Measurements from ENCODE around the gene BBOX1. TPM values are rescaled to one million over a fixed set of nuclear protein-coding genes. Genes with fewer than 3 reads are reported as not detected.
"Not testable (repeated sequence)": the region's sequence is repeated elsewhere in the genome, so short reads cannot be mapped to it uniquely, and the experiment has no call there.

The BBOX1 gene
- total RNA-seq, 4 donors from 2014 or later: 0.22 to 0.84 TPM; not detected in 2

DNA sequence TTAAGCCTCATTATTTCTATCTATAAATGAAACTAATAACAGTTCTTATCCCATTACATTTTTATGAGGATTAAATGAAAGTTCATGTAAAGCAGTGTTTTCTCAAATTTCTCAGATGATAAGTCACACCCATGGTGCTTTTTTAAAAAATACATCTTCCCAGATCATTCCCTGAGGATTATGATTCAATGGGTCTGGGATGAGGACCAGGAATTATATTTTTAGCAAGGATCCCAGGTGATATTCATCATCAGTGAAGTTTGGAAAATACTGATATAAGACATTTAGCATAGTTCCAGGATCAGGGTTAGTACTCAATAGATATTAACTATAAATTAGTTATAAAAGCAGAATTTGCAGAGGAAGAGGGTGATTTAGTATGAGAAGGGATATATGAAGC is 89.1 kb downstream of the BBOX1 start:
- Histone ChIP-seq H3K9me3 (peaks cover 0 to 2% (median 0%) of the 10 kb centered on the region in 4 donors), H3K4me3 (no peak overlapping the region), H3K27me3 (no peaks in the 10 kb centered on the region), H3K36me3 (no peaks in the 10 kb centered on the region), H3K27ac (no peak overlapping the region), H3K4me1 (no peaks in the 10 kb centered on the region)
- no peak for DNase-seq (ENCODE audit: low spot score in 2 of 2)
- TF ChIP-seq, protein P1, sequence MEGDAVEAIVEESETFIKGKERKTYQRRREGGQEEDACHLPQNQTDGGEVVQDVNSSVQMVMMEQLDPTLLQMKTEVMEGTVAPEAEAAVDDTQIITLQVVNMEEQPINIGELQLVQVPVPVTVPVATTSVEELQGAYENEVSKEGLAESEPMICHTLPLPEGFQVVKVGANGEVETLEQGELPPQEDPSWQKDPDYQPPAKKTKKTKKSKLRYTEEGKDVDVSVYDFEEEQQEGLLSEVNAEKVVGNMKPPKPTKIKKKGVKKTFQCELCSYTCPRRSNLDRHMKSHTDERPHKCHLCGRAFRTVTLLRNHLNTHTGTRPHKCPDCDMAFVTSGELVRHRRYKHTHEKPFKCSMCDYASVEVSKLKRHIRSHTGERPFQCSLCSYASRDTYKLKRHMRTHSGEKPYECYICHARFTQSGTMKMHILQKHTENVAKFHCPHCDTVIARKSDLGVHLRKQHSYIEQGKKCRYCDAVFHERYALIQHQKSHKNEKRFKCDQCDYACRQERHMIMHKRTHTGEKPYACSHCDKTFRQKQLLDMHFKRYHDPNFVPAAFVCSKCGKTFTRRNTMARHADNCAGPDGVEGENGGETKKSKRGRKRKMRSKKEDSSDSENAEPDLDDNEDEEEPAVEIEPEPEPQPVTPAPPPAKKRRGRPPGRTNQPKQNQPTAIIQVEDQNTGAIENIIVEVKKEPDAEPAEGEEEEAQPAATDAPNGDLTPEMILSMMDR (IDR thresholded peaks at IDR 0.05): no peak
- no peak for TF ChIP-seq POLR2A (IDR thresholded peaks at IDR 0.05)
- TF ChIP-seq EP300 (IDR thresholded peaks at IDR 0.05): no peak

DNA sequence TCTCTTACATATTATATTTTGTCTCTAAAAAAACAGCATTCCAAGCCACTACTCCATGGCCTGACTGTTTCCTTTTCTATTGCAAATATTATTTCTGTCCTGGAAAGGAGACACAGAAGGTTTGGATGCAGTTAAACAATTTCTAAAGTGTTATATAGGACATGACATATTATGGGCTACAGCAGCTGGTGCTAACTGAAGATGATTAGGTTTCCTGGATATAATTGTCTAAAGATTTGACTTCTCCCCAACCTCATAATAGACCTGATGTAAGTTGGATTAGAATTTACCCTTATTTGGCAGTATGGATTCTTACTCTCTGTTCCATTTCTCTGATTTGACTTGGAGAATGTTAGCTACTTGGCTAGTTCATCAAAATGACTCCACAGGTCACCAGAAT is 90.2 kb downstream of the BBOX1 start:
- Histone ChIP-seq H3K9me3 (peaks cover 0 to 11% (median 2%) of the 10 kb centered on the region in 4 donors), H3K4me1 (no peaks in the 10 kb centered on the region), H3K36me3 (no peaks in the 10 kb centered on the region), H3K4me3 (no peak overlapping the region), H3K27me3 (no peaks in the 10 kb centered on the region), H3K27ac (no peak overlapping the region)
- no peak for TF ChIP-seq EP300 (IDR thresholded peaks at IDR 0.05)
- no peak for TF ChIP-seq POLR2A (IDR thresholded peaks at IDR 0.05)
- TF ChIP-seq, protein P1 (IDR thresholded peaks at IDR 0.05): no peak
- no peak for DNase-seq (ENCODE audit: low spot score in 2 of 2)

DNA sequence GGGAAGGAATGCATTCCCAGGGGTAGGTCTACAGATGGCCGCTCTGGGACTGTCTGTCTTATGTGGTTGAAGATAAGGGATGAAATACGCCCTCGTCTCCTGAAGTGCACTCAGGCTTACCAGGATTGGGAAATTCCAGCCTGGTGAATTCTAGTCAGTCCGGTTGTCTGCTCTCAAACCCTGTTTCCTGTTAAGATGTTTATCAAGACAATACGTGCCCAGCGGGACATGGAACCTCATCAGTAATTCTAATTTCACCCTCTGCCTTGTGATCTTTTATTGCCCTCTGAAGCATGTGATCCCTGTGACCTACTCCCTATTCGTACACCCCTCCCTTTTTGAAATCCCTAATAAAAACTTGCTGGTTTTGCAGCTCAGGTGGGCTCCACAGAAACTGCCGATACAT is 95.3 kb downstream of the BBOX1 start:
- H3K9me3 ChIP-seq: peaks cover 0 to 21% (median 3%) of the 10 kb centered on the region in 4 donors
- H3K27ac ChIP-seq: not testable (repeated sequence)
- WGBS, 2 donors: 69 to 79% methylated on average over 8 of the region's 8 CpGs

DNA sequence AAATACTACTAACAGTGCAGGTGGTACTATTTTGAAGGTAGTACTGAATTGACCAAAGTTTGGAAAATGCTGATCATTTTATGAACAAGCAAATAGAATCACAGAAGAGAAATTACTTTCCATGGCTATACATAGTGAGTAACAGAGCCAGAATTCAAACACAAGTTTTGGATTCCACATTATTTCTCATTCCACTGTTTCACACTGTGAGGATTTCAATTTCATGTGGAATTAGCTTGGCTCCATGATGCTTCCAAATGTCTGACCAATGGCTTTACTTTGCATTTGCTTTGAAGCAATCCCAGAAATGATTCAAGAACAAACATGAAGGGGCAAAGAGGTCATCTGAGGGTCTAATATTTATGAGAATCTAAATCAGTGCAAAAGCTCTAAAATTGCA is 98.1 kb downstream of the BBOX1 start:
- Histone ChIP-seq H3K9me3 (peaks cover 0 to 35% (median 6%) of the 10 kb centered on the region in 4 donors), H3K36me3 (no peaks in the 10 kb centered on the region), H3K4me1 (no peaks in the 10 kb centered on the region), H3K27me3 (no peaks in the 10 kb centered on the region), H3K27ac (no peak overlapping the region), H3K4me3 (no peak overlapping the region)
- DNase-seq (ENCODE audit: low spot score in 2 of 2): no peak
- TF ChIP-seq EP300 (IDR thresholded peaks at IDR 0.05) (no peak), POLR2A (IDR thresholded peaks at IDR 0.05) (no peak)
- TF ChIP-seq, protein P1 (IDR thresholded peaks at IDR 0.05): no peak

More for the DNA sequence above, 95.3 kb downstream of the BBOX1 start:
- not testable (repeated sequence) for H3K4me3 ChIP-seq; H3K4me1 ChIP-seq; H3K36me3 ChIP-seq; H3K27me3 ChIP-seq; DNase-seq (ENCODE audit: low spot score in 2 of 2)

DNA sequence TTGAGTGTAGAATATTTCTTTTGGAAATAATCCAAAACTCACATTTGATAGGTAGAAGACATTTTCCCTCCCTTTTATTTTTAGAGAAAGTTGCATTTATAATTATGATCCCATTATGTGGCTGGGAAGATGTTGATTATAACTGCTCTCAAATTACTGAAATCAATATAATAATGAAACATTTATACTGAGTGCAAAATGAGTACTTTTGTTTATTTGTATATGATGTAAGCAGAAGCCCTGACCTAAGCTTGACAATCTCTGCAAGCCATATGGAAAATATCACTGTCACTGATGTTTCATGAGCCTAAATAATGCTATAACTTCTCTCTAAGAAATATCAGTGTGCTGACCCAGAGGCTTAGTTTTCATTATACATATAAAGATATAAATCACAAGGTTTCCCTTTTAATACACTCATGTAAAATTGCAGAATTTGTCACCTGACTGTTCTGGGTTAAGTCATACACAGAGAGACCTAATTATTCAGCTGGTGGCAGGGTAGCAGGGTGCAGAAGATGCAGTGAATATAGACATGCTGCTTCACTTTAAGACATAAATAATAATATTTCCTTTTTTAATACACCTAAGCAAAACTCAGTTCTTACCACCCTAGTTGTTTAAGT is 99.2 kb downstream of the BBOX1 start:
- Histone ChIP-seq H3K27me3 (no peaks in the 10 kb centered on the region), H3K4me3 (no peak overlapping the region), H3K36me3 (no peaks in the 10 kb centered on the region), H3K9me3 (peaks cover 0 to 33% (median 6%) of the 10 kb centered on the region in 4 donors), H3K27ac (no peak overlapping the region), H3K4me1 (no peaks in the 10 kb centered on the region)
- TF ChIP-seq EP300 (IDR thresholded peaks at IDR 0.05): no peak
- TF ChIP-seq POLR2A (IDR thresholded peaks at IDR 0.05): no peak
- TF ChIP-seq, protein P1 (IDR thresholded peaks at IDR 0.05): no peak
- no peak for DNase-seq (ENCODE audit: low spot score in 2 of 2)

DNA sequence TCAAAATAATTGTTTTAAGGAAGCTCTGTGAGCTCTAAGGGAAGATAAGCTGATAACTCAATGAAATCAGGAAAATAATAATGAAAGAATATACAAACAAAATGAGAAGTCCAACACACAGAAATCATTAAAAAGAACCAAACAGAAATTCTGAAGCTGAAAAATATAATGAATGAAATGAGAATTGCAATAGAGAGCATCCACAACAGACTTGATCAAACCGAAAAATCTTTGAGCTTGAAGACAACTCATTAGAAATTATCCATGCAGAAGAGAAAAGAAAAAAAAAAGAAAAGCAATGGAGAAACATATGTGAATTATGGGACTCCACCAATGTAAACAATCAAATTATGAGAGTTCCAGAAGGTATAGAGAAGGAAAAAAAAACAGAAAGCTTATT is 101.0 kb downstream of the BBOX1 start:
- whole genome bisulfite sequencing, 2 donors: 2 to 97% methylated on average over 1 of the region's 1 CpG
- Histone ChIP-seq H3K4me1 (no peaks in the 10 kb centered on the region), H3K27ac (no peak overlapping the region), H3K27me3 (no peaks in the 10 kb centered on the region), H3K4me3 (no peak overlapping the region), H3K36me3 (no peaks in the 10 kb centered on the region), H3K9me3 (peaks cover 0 to 17% (median 3%) of the 10 kb centered on the region in 4 donors)
- no peak for DNase-seq (ENCODE audit: low spot score in 2 of 2)
- TF ChIP-seq EP300 (IDR thresholded peaks at IDR 0.05) (no peak), POLR2A (IDR thresholded peaks at IDR 0.05) (no peak)
- TF ChIP-seq, protein P1 (IDR thresholded peaks at IDR 0.05): no peak

Data from tibial nerve (tissue), 4 donors.